GM13977 (cell line): Measurements from ENCODE around the gene CDK19.
A peak's percentile ranks its signal among the peaks of the same experiment; 100 is the strongest.

Source experiments
- DNase-seq: peaks from one replicate; pipeline ENCODE4 v3.0.0; 2012; ENCODE audit warnings: low spot score
- CTCF ChIP-seq: IDR thresholded peaks from 2 replicates; pipeline ENCODE4 v1.5.1; 2012; ENCODE audit warnings: mild to moderate bottlenecking, control low read depth; ENCODE audit not compliant: insufficient read depth; ENCODE audit errors: extremely low read depth, missing control alignments
- in situ Hi-C: fragments of 300-500 bp; cut with MboI; formaldehyde crosslinking; loops from one replicate; pipeline ENCODE4 v1.12.0; 2022; ENCODE audit warnings: low sequenced_read_pairs, low pct_unique_long_range_greater_than_20kb, mixed read lengths, inconsistent platforms; ENCODE audit not compliant: unreplicated experiment

The CDK19 gene

GRCh38 chr6:110653381-110653780 is 161.9 kb downstream of the CDK19 start:
- DNase-seq, result no peak
- in situ Hi-C loops, result no loop called here
- no peak for TF ChIP-seq CTCF

GRCh38 chr6:110652520-110652919 is 162.7 kb downstream of the CDK19 start:
- TF ChIP-seq CTCF, result no peak
- DNase-seq, result no peak
- in situ Hi-C loops, result no loop called here

GRCh38 chr6:110650755-110651154 is 164.5 kb downstream of the CDK19 start:
- no peak for TF ChIP-seq CTCF
- no peak for DNase-seq
- in situ Hi-C loops, result no loop called here

- no peak for TF ChIP-seq CTCF
- DNase-seq, result no peak
- in situ Hi-C loops, result no loop called here
These were observed 165.6 kb downstream of the CDK19 start for GRCh38 chr6:110649704-110650103.

- DNase-seq, result no peak
- TF ChIP-seq CTCF, result peak; percentile 25
- in situ Hi-C loops, result no loop called here
These were observed 168.0 kb downstream of the CDK19 start for GRCh38 chr6:110646951-110647910.

GRCh38 chr6:110646419-110646698 is 168.9 kb downstream of the CDK19 start:
- TF ChIP-seq CTCF, result no peak
- in situ Hi-C loops, result no loop called here
- DNase-seq, result no peak
